HG03139 (cell line): ENCODE measurements around the gene PSMD14.
"Not testable (repeated sequence)": the region's sequence is repeated elsewhere in the genome, so short reads cannot be mapped to it uniquely, and the experiment has no call there.

Experiments used
- ATAC-seq: cut with Tn5 transposase; IDR thresholded peaks from one replicate; pipeline ENCODE4 v1.9.1; 2021; ENCODE audit not compliant: unreplicated experiment

PSMD14 gene

DNA sequence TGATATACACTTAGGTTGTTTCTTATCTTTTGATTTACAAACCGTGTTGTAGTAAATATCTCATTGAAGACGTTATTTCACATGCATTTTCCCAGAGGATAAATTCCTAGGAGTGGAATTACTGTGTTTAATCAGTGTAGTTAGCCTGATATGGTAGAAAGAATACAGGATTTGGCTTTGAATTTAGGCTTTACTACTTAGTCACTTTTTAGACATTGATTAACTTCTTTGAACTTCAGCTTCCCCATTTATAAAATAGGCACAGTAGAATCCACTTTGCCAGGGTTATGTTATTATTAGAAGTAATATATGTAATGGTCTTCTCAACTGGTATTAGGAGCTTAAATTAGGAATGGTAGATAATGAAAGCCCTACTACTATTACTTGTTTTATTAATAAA lies 27.4 kb downstream of the PSMD14 start:
- no peak for ATAC-seq

GRCh38 chr2:161337247-161337646 lies 29.0 kb downstream of the PSMD14 start:
- no peak for ATAC-seq

DNA sequence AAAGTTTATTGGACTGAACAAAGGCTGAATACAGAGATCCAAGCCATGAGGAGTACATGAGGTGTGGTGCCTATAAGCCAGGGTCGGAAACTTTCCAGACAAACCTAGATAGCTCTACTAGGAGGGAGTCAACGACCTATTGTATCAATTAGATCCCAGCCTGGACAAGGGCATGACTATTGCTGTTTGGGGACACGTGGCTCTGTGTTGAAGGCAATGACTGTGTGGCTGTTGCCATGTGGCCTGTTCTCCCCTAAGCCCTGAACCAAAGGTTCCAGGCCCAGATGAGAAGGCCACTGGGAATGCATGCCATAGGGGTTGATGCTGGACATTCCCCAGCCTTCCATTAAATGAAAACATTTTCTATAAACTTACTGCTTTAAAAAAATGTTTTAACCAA lies 31.3 kb downstream of the PSMD14 start:
- not testable (repeated sequence) for ATAC-seq

- ATAC-seq: not testable (repeated sequence)
These were observed 32.7 kb downstream of the PSMD14 start for GRCh38 chr2:161340930-161341413.

GRCh38 chr2:161343235-161343634 lies 35.0 kb downstream of the PSMD14 start:
- ATAC-seq: no peak

DNA sequence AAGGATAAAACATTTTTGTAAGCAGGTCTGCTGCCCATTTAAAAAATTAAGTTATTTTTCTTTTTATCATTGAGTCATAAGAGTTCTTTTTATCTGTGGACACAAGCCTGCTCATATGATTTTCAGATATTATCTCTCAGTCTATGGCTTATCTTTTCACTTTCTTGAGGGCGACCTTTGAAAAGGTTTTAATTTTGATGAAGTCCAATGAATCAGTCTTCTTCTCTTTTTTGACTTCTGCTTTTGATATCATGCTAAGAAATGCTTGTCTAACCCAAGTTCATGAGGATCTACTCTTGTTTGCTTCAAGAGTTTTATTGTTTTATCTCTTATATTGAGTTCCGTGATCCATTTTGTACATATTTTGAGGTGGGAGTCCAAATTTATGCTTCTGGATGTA lies 36.5 kb downstream of the PSMD14 start:
- ATAC-seq: no peak

DNA sequence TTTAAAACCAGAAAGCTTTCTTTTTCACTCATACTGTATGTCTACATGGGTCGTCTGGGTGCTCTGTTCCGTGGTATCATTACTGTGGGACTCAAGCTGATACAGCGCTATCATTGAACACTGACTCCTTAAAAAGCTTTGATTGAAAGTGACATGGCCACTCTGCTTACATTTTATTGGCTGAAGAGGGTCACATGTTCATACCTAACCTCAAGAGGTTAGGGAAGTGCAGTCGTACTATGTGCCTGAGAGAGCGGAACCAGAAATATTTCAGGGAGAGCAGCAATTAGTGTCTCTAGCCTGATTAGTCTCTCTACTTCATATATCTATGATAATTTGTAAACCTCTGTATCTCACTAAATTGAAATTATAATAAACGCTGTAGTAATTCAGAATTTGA lies 43.5 kb downstream of the PSMD14 start:
- no peak for ATAC-seq

GRCh38 chr2:161352719-161353118 lies 44.5 kb downstream of the PSMD14 start:
- no peak for ATAC-seq

DNA sequence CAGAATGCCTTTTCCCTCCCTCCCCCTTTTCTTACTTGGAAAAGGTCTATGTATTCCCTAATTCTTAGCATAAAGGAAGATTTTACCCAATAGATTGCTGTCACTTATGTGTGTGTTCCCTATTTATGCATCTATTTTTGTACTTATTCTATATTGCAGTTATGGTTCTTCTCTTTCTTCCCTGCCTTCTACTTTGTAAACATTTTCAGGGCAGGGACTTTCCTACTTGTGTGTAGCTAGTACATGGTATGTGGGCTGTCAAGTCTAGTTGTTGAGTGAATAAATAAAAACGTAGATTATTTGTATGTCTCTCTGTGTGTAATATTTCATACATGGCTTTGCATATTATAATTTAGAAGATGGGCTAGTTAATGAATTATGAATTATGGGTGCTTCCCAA lies 45.3 kb downstream of the PSMD14 start:
- no peak for ATAC-seq

- no peak for ATAC-seq
These were observed 45.9 kb downstream of the PSMD14 start for GRCh38 chr2:161354106-161354505.

- no peak for ATAC-seq
These were observed 46.9 kb downstream of the PSMD14 start for GRCh38 chr2:161355106-161355505.

DNA sequence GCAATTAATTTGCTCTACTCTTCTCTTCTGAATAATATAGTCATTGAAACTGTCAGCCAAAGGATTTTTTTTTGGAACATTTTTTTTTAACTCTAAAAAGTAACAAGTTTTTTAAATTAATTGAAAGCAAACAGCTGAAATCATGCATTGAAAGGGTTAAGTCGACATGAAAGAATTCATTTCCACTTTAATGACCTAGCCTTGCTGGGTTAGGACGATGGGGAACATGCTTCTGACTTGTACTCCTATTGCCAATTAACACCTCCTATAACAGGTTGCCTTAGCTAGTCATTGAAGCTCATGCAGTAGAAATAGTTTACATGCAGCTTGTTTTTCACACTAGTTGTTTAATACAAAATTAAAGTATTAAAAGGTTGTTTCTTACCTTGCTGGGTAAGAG lies 47.8 kb downstream of the PSMD14 start:
- ATAC-seq: no peak

- ATAC-seq: no peak
These were observed 48.9 kb downstream of the PSMD14 start for GRCh38 chr2:161357097-161357496.

DNA sequence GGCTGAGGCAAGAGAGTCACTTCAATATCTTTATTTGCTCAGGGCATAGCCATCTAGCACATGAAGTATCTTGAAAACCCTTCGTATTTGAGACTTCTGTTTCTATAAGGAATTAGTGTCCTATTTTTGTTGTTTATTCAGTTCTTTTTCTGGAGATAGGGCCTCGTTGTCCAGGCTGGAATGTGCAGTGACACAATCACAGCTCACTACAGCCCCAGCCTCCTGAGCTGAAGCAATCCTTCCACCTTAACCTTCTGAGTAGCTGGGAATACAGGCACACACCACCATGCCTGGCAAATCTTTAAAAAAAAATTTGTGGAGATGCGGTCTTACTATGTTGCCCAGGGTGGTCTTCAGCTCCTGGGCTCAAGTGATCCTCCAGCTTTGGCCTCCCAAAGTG lies 50.6 kb downstream of the PSMD14 start:
- no peak for ATAC-seq

GRCh38 chr2:161360095-161360654 lies 52.0 kb downstream of the PSMD14 start:
- ATAC-seq: not testable (repeated sequence)

DNA sequence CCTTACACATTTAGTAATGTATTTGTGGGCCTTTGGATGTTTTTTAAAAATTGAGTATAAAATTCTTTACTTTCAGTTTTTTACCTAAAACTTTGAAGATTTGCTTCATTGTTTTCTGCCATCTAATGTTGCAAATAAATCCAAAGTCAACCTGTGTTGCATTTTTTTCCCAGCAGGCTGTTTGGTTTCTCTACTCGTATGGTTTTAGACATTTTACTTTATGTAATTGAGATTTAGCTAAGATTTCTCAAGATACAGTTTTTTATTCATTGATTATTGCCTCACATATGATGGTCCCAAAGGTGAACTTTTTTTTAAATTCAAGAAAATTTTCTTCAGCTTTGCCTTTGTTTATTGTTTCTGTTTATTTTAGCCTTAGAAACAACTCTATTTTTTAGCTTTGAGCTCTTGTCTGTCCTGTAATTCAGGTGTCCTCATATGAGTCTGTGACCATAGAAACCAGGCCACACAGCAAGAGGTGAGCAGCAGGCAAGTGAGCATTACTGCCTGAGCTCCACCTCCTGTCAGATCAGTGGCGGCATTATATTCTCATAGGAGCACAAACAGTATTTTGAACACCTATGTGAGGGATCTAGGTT lies 54.4 kb downstream of the PSMD14 start:
- no peak for ATAC-seq

DNA sequence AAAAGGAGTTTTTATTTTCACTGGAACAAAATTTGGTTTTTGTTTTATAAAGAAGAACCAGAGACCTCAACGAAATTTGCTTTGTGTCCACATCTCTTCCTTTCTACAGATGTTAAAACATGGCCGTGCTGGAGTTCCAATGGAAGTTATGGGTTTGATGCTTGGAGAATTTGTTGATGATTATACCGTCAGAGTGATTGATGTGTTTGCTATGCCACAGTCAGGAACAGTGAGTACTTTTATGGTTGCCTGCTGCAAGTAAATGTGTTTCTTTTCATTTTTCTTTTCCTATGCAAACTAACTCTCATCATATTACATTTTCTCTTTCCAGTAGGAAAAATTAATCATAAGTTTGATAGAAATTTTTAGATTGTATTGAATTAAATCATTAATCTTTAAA lies 59.5 kb downstream of the PSMD14 start:
- ATAC-seq: no peak

DNA sequence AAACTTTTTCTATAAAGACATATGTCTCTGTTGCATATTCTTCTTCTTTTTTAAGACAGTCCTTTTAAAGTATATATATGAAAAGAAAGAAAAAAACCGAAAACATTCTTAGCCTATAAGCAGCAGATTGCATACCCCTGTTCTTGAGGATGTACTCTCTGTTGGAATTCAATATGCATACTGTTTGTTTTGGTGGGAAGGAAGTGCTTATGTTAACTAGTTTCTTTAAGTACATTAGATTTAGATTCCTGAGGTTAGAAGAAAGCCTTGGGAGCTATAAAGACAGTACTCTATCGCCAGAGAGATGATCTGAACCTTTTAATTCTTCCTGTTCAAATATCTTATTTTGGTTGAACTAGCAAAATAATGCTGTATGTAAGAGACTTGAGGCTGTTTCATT lies 61.1 kb downstream of the PSMD14 start:
- no peak for ATAC-seq

- ATAC-seq: no peak
These were observed 62.8 kb downstream of the PSMD14 start for GRCh38 chr2:161370981-161371380.

DNA sequence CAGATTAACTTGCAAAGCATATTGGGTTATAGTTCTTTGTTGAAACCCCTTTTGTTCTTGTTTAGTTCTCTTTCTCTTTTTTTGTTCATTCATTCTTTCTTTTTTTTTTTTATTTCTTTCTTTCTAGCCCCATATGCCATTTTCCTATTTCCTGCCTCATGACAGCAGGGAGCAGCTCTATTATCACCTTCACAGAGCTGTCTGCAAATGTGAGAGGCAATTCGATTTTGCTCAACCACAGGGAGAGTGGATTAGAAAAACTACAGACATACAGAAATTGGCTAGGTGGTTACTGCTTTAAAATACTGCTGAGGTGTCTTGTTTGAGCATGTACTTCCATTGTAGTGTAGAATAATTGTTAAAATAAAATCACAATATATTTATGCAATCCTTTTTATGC lies 63.6 kb downstream of the PSMD14 start:
- no peak for ATAC-seq

DNA sequence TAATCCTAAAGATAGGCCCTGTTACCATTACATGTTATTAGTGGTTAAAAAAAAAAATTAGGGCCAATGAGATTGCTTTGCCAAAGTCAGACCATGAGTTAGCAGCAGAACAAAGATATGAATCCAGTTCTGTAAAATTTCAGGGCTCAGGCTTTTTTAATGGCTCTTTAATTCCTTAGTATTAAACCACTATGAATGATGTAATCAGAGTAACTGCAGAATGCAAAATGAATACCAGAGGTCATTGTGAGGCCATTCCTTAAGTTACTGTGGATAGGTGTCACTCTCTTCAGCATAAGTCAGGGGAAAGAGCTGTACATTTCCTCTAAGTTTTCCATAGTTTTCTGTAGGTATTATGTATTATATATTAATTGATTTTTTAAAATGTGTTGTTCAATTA lies 65.7 kb downstream of the PSMD14 start:
- no peak for ATAC-seq

DNA sequence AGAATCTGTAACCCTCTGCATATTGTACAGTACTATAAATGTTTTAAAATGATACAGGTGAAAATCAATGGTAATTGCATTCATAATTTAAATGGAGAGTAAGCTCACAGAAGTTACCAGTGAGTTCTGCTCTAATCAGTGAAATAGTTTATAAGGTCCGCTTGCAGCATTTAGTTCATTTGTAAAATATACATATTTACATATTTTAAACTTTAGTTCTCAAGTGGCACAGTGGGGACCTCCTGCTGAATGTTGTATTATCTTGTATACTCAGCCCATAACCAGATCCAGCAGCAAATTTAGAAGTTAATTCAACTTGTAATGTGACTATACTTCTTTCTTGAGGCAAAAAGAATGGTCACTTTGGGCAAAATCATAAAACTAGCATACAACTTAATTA lies 66.2 kb downstream of the PSMD14 start:
- ATAC-seq: no peak

DNA sequence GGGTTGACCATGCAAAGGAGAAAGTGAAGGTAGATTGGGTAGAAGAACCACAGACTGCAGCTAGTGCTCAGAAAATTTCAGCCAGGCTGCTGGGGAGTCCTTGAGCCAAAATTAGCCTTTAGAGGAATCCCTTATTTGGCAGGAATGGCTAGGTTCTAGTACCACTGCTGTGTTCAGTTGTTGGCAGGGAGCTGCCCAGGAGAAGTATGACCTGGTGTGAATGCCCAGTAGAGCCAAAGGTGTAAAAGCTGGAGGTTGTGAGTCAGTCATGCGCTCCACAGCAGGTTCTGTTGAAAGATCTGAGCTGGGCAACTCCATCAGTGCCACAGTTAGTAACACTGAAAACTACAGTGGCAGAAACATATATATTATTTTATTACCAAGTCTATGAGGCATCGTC lies 71.5 kb downstream of the PSMD14 start:
- ATAC-seq: no peak
